Type B pancreatic cell (in vitro differentiated cells): ENCODE measurements around the gene SLC38A11. TPM values are rescaled to one million over a fixed set of nuclear protein-coding genes. Genes with fewer than 3 reads are reported as not detected.
"Not testable (repeated sequence)": the region's sequence is repeated elsewhere in the genome, so short reads cannot be mapped to it uniquely, and the experiment has no call there.

Experiments used
- DNase-seq: peaks from one replicate; pipeline ENCODE4 v3.0.0; 2021; ENCODE audit warnings: mixed read lengths; ENCODE audit not compliant: unreplicated experiment; ENCODE audit errors: extremely low spot score
- H3K27ac Mint-ChIP-seq: 2 replicates; pipeline ENCODE4 v1.8.0; 2021; ENCODE audit warnings: mild to moderate bottlenecking, mixed read lengths
- H3K27me3 Mint-ChIP-seq: 2 replicates; pipeline ENCODE4 v1.8.0; 2021; ENCODE audit warnings: mixed read lengths
- H3K36me3 Mint-ChIP-seq: 2 replicates; pipeline ENCODE4 v1.8.0; 2021; ENCODE audit warnings: mixed read lengths
- H3K4me1 Mint-ChIP-seq: one replicate; pipeline ENCODE4 v1.8.0; 2021; ENCODE audit warnings: mixed read lengths; ENCODE audit not compliant: unreplicated experiment
- H3K4me3 Mint-ChIP-seq: 2 replicates; pipeline ENCODE4 v1.8.0; 2021; ENCODE audit warnings: mild to moderate bottlenecking, mixed read lengths
- H3K9me3 Mint-ChIP-seq: 2 replicates; pipeline ENCODE4 v1.8.0; 2021; ENCODE audit warnings: mixed read lengths
- CTCF ChIP-seq: fragments of 200-600 bp; sonication (generic); conservative IDR thresholded peaks from 2 replicates; pipeline ENCODE4 v1.5.0; 2021; ENCODE audit warnings: antibody characterized with exemption, mild to moderate bottlenecking
- total RNA-seq: library from RNA; stranded (reverse); gene quantifications from 2 replicates; pipeline ENCODE4 v1.2.1, GENCODE V29; 2021; ENCODE audit warnings: low replicate concordance

SLC38A11 gene
- total RNA-seq, 1 donor from 2014 or later: 3.7 TPM

- no peaks in the 10 kb centered on the region for H3K36me3 Mint-ChIP-seq
- H3K9me3 Mint-ChIP-seq: no peaks in the 10 kb centered on the region
- H3K4me3 Mint-ChIP-seq: no peak overlapping the region
- H3K27ac Mint-ChIP-seq: no peak overlapping the region
- peaks cover 8% of the 10 kb centered on the region for H3K4me1 Mint-ChIP-seq
- no peak for DNase-seq
- H3K27me3 Mint-ChIP-seq: no peaks in the 10 kb centered on the region
- TF ChIP-seq CTCF: no peak
Measured at GRCh38 chr2:164869420-164869772, 85.9 kb downstream of the SLC38A11 start.

- Mint-ChIP-seq H3K36me3 (no peaks in the 10 kb centered on the region), H3K27ac (no peak overlapping the region)
Measured at GRCh38 chr2:164868563-164869419, 86.5 kb downstream of the SLC38A11 start.

GRCh38 chr2:164867779-164868397, 87.4 kb downstream of the SLC38A11 start:
- DNase-seq: no peak
- Mint-ChIP-seq H3K27me3 (no peaks in the 10 kb centered on the region), H3K4me3 (no peak overlapping the region), H3K27ac (no peak overlapping the region), H3K4me1 (peaks cover 8% of the 10 kb centered on the region), H3K9me3 (no peaks in the 10 kb centered on the region), H3K36me3 (no peaks in the 10 kb centered on the region)
- no peak for TF ChIP-seq CTCF

More at GRCh38 chr2:164868563-164869419, 86.5 kb downstream of the SLC38A11 start:
- DNase-seq: no peak
- TF ChIP-seq CTCF: no peak
- Mint-ChIP-seq H3K4me1 (peaks cover 8% of the 10 kb centered on the region), H3K4me3 (no peak overlapping the region), H3K9me3 (no peaks in the 10 kb centered on the region), H3K27me3 (no peaks in the 10 kb centered on the region)

- not testable (repeated sequence) for H3K27ac Mint-ChIP-seq, H3K4me1 Mint-ChIP-seq, DNase-seq, H3K4me3 Mint-ChIP-seq, H3K9me3 Mint-ChIP-seq, H3K36me3 Mint-ChIP-seq, H3K27me3 Mint-ChIP-seq
Measured at GRCh38 chr2:164866381-164866780, 88.9 kb downstream of the SLC38A11 start.

- no peak overlapping the region for H3K27ac Mint-ChIP-seq
- TF ChIP-seq CTCF: no peak
- DNase-seq: no peak
- no peak overlapping the region for H3K4me3 Mint-ChIP-seq
- no peaks in the 10 kb centered on the region for H3K4me1 Mint-ChIP-seq
- H3K36me3 Mint-ChIP-seq: peaks cover 3% of the 10 kb centered on the region
- no peaks in the 10 kb centered on the region for H3K27me3 Mint-ChIP-seq
- H3K9me3 Mint-ChIP-seq: peaks cover 7% of the 10 kb centered on the region
Measured at GRCh38 chr2:164860694-164861042, 94.7 kb downstream of the SLC38A11 start.

- not testable (repeated sequence) for H3K36me3 Mint-ChIP-seq
Measured at GRCh38 chr2:164859906-164860693, 95.2 kb downstream of the SLC38A11 start.

More at GRCh38 chr2:164859906-164860693, 95.2 kb downstream of the SLC38A11 start:
- not testable (repeated sequence) for H3K4me1 Mint-ChIP-seq, H3K4me3 Mint-ChIP-seq, H3K27me3 Mint-ChIP-seq, H3K9me3 Mint-ChIP-seq, H3K27ac Mint-ChIP-seq, DNase-seq
